Neuron (in vitro differentiated cells): ENCODE data around the gene SGMS1.
"Not testable (repeated sequence)": the region's sequence is repeated elsewhere in the genome, so short reads cannot be mapped to it uniquely, and the experiment has no call there.

Source experiments
- H2AFZ ChIP-seq: one replicate; pipeline ENCODE4 v1.6.1; 2013; ENCODE audit warnings: low read depth, mild to moderate bottlenecking, inconsistent platforms, low read length, moderate library complexity
- H3K27me3 ChIP-seq: one replicate; pipeline ENCODE4 v1.6.1; 2013; ENCODE audit warnings: low read length; ENCODE audit not compliant: insufficient read depth
- H3K36me3 ChIP-seq: one replicate; pipeline ENCODE4 v1.6.1; 2013; ENCODE audit warnings: low read length; ENCODE audit not compliant: insufficient read depth
- H3K4me1 ChIP-seq: one replicate; pipeline ENCODE4 v1.6.1; 2013; ENCODE audit warnings: low read length; ENCODE audit not compliant: insufficient read depth
- H3K4me3 ChIP-seq: 2 replicates; pipeline ENCODE4 v1.5.1; 2013; ENCODE audit warnings: mild to moderate bottlenecking, low read length, moderate library complexity
- H3K9me3 ChIP-seq: one replicate; pipeline ENCODE4 v1.6.1; 2013; ENCODE audit warnings: low read length

The SGMS1 gene

DNA sequence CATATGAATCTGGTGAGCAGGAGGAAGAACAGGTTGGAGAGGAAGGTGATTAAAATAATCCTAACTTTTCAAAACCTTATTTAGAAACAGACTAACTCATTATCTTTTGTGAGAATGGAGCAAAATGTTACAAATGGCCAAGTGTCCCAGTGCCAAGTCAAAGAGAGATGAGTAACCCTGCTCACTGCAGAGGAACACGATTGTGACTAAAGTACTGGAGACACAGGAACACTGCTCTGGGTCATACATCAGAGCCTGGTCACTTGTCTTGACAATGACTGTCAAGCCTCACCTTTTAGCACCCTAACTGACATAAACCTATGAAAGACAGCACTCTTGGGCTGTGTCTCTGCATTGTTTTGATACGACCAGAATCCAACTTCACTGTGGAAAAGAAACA lies 108.8 kb downstream of the SGMS1 start:
- Histone ChIP-seq H3K27me3 (no peaks in the 10 kb centered on the region), H3K36me3 (no peaks in the 10 kb centered on the region), H3K4me3 (no peak overlapping the region), H3K4me1 (peaks cover 2% of the 10 kb centered on the region), H2AFZ (no peak overlapping the region), H3K9me3 (no peaks in the 10 kb centered on the region)

DNA sequence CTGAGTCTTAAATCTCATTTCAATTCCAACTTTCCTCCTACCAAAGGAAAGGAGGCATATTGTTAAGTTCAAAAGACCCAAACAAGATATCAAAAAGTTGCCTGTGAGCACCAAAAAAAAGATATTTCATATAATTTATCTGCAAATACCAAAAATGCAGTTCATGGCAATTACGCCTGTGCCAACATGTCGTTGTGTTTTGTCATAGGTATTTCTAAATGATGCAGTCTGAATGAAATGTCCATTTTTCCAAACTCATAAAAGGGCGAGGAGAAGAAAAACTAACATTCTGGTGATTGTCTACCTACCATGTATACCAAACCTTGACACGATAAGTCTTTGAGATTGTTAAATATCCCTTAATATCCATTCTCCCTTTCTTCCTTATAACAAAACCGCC lies 109.8 kb downstream of the SGMS1 start:
- H3K4me1 ChIP-seq, result peaks cover 2% of the 10 kb centered on the region
- H3K36me3 ChIP-seq, result no peaks in the 10 kb centered on the region
- H3K4me3 ChIP-seq, result no peak overlapping the region
- H3K9me3 ChIP-seq, result no peaks in the 10 kb centered on the region
- no peaks in the 10 kb centered on the region for H3K27me3 ChIP-seq
- H2AFZ ChIP-seq, result no peak overlapping the region

DNA sequence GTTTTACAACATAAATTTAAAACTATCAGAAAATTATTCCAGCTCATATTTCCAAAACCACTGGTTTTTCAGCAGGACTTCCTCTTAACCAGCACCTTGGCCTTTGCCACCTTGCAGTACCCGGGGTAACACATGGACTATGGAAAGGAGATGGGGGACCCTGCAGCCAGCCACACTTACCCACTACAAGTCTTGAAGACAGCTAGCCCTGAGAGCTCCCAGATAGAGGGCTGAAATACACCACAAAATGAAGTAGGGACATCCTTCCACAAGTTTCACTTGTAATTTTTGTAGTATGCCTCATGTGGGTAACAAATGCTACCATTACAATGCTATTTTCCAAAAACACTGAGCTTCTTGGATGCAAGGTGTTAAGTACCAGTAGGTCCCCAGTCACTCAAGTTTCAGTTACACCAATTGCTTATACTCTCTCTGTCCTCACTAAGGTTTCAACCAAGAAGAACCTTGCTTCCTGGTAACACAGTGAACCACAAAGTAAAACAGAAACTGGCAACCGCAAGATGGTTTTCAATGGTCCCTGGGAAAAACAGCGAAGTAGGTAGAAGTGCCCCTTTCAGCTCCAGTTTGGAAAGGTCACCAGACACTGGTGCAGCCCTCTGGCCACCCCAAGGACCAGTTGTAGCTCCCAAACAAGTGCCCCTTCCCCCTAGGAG lies 110.9 kb downstream of the SGMS1 start:
- H3K4me1 ChIP-seq, result peaks cover 2% of the 10 kb centered on the region
- no peak overlapping the region for H2AFZ ChIP-seq
- no peaks in the 10 kb centered on the region for H3K27me3 ChIP-seq
- H3K36me3 ChIP-seq, result no peaks in the 10 kb centered on the region
- H3K4me3 ChIP-seq, result no peak overlapping the region
- H3K9me3 ChIP-seq, result no peaks in the 10 kb centered on the region

DNA sequence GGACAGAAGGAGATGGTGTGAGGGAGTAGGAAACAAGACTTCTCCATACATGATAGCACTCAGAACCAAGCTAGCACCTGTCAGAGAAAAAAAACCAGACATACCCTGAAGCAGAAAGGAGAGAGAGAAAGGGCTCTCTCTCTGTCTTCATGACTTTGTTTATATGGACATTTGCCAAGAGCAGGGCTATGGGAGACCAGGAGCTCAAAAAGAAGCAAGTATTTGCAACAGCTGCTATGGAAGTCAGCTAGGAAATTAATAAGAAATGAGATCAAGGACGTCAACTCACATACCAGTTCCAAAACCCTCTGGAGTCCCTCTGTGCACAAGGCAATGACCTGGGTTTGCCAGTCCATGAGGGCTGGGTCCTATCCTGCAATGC lies 111.6 kb downstream of the SGMS1 start:
- Histone ChIP-seq H3K9me3 (no peaks in the 10 kb centered on the region), H3K27me3 (no peaks in the 10 kb centered on the region), H2AFZ (no peak overlapping the region), H3K4me1 (peaks cover 2% of the 10 kb centered on the region), H3K36me3 (no peaks in the 10 kb centered on the region), H3K4me3 (no peak overlapping the region)

DNA sequence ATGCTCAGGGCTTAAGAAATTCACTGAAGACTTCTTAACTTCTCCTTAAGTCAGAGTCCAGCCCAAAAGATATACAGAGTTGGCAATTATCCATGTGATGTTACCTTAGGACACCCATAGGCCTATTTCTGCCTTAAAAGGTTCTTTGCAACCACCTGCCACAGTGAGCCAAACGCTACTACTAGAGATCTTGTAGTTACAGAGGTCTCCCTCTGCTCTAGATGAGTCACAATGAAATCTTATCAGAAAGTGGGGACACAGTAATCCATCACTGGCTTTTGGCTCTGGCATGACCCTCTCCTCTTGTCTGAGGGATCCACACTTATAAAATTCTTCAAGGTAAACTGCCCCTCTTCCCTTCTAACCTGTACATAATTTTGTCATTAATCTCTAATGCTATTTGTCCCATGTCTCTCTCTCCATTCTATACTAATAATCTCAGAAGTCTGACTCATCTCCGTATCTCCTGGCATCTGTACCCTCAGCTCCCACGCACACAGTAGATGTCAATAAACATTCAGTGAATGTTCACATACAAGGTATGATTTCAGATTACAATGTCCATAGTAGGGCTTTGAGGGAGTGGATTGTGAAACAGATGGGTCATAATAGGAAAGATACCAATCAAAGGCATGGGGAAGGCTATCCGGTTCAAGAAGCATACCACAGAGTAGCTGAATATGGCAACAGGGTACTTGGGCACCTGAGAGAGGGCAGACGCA lies 112.1 kb downstream of the SGMS1 start:
- Histone ChIP-seq H3K9me3 (no peaks in the 10 kb centered on the region), H3K36me3 (no peaks in the 10 kb centered on the region), H3K4me3 (no peak overlapping the region), H2AFZ (no peak overlapping the region), H3K4me1 (peaks cover 2% of the 10 kb centered on the region), H3K27me3 (no peaks in the 10 kb centered on the region)

DNA sequence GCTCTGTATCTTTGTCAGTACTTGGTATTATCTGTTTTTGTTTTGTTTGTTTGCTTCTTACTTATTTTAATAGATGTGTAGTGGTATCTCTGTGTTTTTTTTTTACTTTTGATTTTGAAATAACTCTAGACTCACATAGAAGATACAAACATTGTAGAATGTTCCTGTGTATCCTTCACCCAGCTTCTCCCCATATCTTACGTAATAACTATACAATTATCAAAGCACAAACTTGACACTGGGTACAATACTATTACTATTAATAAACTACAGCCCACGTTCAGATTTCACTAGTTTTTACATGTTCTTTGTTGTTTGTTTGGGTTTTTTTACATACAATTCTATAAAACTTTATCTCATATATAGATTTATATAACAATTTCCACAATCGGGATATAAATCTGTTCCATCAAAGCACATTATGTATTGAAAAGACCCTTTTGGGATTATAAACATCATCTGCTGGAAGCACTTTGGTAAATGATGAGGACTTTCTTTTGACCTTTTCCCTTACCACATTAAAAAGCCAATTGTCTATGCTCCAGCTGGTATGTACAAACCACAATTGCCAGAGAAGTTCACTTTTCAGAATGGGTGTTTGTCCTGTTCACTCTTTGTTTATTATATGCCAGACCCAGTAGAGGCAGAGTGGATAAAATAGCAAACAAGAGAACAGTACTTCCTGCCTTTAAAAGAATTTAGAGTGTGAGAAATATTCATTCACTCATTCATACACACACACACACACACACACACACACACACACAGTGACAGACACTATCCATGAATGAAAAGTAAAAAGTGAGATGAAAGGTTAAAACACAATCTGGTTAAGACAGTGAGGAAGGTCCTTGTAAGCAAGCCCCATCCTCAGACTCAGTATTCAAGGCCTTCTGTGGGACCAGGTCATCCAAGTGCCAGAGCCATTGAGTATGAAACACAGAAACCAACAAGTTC lies 113.0 kb downstream of the SGMS1 start:
- H3K36me3 ChIP-seq, result no peaks in the 10 kb centered on the region
- H3K9me3 ChIP-seq, result no peaks in the 10 kb centered on the region
- H2AFZ ChIP-seq, result no peak overlapping the region
- peaks cover 2% of the 10 kb centered on the region for H3K4me1 ChIP-seq
- H3K27me3 ChIP-seq, result no peaks in the 10 kb centered on the region
- no peak overlapping the region for H3K4me3 ChIP-seq

DNA sequence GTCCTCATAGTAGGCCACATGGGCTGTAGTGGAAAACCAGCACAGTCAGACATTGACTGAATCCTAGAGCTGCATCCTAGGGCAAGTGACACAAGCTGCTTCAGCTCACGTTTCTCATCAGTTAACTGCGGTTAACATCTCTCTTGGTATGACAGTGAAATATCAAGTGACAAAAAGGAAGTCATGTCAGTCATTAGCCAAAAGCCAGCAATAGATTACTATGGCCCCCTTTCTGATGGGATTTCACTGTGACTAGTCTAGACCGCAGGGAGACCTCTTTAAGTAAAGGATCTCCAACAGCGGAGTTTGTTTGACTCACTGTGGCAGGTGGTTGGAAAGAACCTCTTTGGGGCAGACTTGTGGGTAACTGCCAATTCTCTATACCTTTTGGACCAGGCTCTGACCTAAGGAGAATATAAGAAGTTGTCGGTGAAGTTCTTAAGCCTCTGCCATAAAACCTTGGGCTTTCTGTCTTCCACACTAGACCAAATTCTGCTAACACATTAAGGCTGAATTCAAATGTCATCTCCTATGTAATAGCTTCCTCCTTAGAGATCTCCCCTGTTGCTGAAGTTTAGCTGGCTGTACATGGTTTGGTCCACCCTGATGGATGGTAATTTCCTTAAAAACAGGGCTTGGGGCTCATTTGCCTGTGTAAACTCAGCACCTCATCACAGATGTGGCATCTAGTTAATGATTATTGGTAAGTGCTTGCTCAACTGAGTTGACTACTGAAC lies 115.3 kb downstream of the SGMS1 start:
- Histone ChIP-seq H3K4me3 (no peak overlapping the region), H3K4me1 (peaks cover 2% of the 10 kb centered on the region), H3K9me3 (no peaks in the 10 kb centered on the region), H3K27me3 (no peaks in the 10 kb centered on the region), H2AFZ (no peak overlapping the region), H3K36me3 (no peaks in the 10 kb centered on the region)

DNA sequence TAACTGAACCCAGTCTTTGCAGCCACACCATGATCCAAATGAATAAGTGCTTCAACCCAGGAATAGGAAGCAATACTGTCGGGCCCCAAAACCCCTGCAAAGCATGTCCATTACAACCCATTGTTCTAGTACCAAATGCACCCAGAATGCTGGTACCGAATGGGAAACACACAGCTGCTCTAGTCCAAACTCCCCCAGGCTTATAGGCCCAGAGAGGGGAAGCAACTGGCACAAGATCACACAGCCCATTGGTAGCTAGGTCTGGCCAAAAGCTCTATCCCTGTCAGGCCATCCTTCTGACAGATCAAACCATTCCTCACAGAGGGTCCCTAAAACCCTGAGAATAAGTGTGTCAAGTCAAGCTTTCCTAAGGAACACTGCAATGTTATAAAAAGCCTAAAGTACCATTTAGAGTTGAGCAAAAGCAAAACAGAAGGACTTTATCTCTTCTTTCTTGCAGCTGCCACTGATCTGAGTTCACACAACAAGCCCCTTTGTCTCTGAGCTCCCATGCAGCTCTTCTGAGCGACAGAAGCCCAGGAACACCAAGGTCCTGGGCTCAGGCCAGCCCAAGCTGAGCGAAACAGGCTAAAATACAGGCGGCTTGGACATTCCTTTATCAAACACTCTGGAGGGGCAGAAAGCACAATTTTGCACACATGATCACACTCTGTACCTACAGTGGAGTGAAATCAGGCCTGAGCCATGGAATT lies 116.7 kb downstream of the SGMS1 start:
- Histone ChIP-seq H2AFZ (no peak overlapping the region), H3K36me3 (no peaks in the 10 kb centered on the region), H3K9me3 (no peaks in the 10 kb centered on the region), H3K4me3 (no peak overlapping the region), H3K4me1 (peaks cover 2% of the 10 kb centered on the region), H3K27me3 (no peaks in the 10 kb centered on the region)

DNA sequence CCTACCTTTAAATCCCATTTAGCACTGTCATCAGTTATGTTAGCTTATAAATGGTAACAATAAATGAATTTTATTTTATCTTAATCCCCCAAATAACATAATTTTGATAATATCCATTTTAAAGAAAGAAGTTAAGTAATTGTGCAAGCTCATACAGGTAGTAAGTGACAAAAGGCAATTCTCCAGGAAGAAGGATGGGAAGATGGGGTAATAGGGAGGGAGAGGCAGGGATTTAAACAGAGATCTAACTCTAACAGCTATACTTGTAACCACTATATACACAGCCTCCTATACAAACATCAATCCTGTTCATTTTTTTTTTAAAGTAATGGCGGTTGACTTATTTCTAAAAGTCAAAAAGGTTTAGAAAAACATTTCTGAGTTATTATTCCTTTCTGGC lies 119.4 kb downstream of the SGMS1 start:
- Histone ChIP-seq H3K4me3 (no peak overlapping the region), H3K9me3 (no peaks in the 10 kb centered on the region), H3K36me3 (no peaks in the 10 kb centered on the region), H3K4me1 (no peaks in the 10 kb centered on the region), H3K27me3 (no peaks in the 10 kb centered on the region), H2AFZ (no peak overlapping the region)

DNA sequence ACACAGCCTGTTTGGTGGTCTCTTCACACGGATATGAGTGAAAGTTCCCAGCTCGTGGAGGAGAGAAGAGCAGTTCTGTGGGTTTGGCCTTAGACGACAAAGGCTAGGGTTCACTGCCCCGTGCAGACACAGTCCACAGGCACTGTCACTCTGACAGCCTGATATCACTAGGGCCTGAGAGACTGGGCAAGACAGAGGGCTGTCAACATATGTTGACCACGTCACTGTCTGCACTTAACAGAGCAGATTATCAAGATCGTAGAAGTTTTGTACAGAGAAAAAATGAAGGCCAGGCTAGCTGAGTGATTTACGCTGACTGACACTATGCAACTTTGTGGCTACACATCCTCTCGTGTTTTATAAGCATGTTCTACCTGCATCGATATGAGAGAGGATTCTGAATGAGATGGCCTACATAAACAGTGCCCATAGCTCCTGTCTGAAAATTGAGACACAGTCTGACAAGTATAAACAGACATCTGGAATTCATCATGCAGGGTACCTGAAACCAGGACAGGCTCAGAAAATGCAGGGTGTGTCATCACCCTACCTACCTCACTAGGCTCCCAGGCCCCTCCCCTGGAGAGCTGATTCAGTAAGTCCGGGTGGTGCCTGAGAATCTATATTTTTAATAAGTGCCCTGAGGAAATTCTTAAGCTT lies 120.0 kb downstream of the SGMS1 start:
- Histone ChIP-seq H3K27me3 (no peaks in the 10 kb centered on the region), H3K9me3 (no peaks in the 10 kb centered on the region), H3K4me1 (no peaks in the 10 kb centered on the region)

DNA sequence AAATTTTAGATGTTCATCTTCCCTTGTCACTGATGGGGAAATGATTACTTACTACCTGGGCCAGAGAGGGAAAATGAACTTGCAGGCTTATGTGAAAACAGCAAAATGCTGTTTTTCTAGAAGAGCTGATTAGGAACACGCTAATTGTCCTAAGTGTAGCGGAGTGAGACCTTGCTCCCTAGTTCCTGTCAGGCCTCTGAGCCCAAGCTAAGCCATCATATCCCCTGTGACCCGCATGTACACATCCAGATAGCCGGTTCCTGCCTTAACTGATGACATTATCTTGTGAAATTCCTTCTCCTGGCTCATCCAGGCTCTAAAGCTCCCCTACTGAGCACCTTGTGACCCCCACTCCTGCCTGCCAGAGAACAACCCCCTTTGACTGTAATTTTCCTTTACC lies 120.6 kb downstream of the SGMS1 start:
- H2AFZ ChIP-seq, H3K4me3 ChIP-seq, H3K9me3 ChIP-seq, H3K27me3 ChIP-seq, H3K4me1 ChIP-seq, H3K36me3 ChIP-seq: not testable (repeated sequence)

More for the DNA sequence above, 120.0 kb downstream of the SGMS1 start:
- H3K36me3 ChIP-seq, result no peaks in the 10 kb centered on the region
- no peak overlapping the region for H2AFZ ChIP-seq
- H3K4me3 ChIP-seq, result no peak overlapping the region

DNA sequence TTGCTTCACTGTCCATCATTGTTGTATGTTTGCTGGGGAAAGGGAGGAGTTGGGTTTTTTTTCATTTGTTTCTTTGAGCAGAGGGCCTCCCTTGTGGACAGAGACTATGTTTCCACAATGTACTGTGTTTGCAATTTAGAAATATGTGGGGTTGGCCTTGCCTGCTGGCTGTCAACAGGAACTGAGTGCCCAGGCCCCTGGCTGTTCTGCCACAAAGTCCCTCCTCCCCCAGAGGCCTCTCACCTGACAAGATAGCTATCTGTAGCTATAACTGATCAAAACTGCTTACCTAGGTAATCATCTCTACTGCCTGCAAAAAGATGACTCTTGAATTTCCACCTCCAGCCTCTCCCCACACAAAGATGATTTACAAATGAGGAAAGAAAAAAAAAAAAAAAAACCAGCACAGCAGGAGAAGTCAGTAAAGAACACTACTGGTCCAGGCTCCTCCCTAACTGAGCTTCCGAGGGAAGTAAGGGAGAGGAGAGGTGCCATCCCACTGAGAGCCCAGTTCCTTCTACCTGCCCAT lies 121.8 kb downstream of the SGMS1 start:
- H2AFZ ChIP-seq, result no peak overlapping the region
- no peaks in the 10 kb centered on the region for H3K9me3 ChIP-seq
- no peaks in the 10 kb centered on the region for H3K27me3 ChIP-seq
- H3K4me3 ChIP-seq, result no peak overlapping the region
- no peaks in the 10 kb centered on the region for H3K36me3 ChIP-seq
- H3K4me1 ChIP-seq, result no peaks in the 10 kb centered on the region
